COR-L47 (cell line): ENCODE measurements around the gene BAZ1A.

Experiments
- DNase-seq: peaks from one replicate; lab custom pipeline; 2025; lab: John Stamatoyannopoulos, UW

The BAZ1A gene, protein sequence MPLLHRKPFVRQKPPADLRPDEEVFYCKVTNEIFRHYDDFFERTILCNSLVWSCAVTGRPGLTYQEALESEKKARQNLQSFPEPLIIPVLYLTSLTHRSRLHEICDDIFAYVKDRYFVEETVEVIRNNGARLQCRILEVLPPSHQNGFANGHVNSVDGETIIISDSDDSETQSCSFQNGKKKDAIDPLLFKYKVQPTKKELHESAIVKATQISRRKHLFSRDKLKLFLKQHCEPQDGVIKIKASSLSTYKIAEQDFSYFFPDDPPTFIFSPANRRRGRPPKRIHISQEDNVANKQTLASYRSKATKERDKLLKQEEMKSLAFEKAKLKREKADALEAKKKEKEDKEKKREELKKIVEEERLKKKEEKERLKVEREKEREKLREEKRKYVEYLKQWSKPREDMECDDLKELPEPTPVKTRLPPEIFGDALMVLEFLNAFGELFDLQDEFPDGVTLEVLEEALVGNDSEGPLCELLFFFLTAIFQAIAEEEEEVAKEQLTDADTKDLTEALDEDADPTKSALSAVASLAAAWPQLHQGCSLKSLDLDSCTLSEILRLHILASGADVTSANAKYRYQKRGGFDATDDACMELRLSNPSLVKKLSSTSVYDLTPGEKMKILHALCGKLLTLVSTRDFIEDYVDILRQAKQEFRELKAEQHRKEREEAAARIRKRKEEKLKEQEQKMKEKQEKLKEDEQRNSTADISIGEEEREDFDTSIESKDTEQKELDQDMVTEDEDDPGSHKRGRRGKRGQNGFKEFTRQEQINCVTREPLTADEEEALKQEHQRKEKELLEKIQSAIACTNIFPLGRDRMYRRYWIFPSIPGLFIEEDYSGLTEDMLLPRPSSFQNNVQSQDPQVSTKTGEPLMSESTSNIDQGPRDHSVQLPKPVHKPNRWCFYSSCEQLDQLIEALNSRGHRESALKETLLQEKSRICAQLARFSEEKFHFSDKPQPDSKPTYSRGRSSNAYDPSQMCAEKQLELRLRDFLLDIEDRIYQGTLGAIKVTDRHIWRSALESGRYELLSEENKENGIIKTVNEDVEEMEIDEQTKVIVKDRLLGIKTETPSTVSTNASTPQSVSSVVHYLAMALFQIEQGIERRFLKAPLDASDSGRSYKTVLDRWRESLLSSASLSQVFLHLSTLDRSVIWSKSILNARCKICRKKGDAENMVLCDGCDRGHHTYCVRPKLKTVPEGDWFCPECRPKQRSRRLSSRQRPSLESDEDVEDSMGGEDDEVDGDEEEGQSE (N-terminal part only)

GRCh38 chr14:34875031-34875922 lies at the start of gene BAZ1A:
TSS of gene BAZ1A (minus strand) at chr14:34875360. CDS start at chr14:34874604, 756 bp downstream.
- DNase-seq, result peak; percentile 83

DNA sequence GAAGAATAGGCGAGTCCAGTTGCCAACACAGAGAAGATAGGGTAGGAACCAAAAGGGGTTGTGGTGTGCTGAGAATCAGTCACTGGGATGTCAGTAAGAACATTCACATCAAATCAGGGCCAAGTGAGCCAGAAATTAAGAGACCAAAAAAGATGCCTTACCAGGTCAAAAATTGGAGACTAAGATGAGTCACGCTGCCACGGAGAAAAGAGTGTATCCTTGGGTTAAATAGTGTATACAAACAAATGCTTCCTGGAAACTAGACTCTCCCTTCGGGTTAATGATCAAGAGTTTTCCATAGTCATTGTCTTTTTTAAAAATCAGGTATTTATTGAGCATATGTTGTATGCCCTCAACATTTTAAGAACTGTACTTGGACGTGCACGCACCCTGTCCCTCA lies 45.2 kb upstream of the BAZ1A start:
- no peak for DNase-seq

- no peak for DNase-seq
Measured at GRCh38 chr14:34913619-34914018, 38.5 kb upstream of the BAZ1A start.

DNA sequence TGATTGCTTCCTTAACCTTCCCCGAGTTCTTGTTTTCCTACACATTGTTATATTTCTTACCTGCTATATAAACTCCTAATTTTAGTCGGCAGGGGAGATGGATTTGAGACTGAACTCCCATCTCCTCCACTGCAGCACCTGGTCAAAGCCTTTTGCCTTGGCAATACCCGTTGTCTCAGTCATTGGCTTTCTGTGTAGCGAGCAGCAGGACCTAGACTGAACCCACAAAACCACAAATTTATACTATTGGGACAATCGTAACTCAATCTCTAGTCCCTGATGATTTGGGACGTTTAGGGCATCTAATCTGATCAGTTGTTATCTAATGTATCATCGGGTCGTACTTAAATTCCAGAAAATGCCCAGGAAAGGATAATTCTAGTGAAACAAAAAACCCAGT lies 37.8 kb upstream of the BAZ1A start:
- DNase-seq, result no peak

- no peak for DNase-seq
Measured at GRCh38 chr14:34912182-34912581, 37.0 kb upstream of the BAZ1A start.

DNA sequence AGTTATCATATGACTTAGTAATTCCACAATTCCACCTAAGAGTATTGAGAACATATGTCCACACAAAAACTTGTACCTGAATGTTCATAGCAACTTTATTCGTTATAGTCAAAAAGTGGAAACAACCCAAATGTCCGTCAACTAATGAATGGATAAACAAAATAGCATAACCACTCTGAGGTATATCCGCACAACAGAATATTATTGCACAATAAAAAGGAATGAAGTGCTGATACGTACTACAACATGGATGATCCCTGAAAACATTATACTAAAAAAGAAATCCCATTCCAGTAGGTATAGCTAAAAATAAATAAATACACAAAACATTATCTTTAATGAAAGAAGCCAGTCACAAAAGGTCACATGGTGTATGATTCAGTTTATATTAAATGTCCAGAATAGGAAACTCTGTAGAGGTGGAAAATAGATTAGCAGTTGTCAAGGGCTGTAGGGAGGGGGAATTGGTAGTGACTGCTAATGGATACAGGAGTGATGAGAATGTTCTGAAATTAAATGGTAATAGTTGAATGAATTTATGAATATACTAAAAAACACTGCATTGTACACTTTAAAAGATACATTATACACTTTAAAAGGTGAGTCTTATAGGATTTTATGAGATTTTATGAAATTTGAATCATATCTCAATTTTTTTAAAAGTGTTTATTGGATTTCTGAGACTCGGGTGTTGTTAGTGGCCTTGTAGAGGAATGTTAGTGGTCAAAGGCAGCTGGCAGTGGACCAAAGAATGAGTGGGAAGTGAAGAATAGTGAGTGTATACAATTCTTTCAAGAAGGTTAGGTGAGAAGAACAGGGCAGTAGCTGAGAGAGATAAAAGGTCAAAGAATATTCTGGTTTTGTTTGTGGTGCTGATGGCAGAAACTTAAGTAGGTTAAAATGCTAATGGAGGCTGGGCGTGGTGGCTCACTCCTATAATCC lies 36.3 kb upstream of the BAZ1A start:
- no peak for DNase-seq

DNA sequence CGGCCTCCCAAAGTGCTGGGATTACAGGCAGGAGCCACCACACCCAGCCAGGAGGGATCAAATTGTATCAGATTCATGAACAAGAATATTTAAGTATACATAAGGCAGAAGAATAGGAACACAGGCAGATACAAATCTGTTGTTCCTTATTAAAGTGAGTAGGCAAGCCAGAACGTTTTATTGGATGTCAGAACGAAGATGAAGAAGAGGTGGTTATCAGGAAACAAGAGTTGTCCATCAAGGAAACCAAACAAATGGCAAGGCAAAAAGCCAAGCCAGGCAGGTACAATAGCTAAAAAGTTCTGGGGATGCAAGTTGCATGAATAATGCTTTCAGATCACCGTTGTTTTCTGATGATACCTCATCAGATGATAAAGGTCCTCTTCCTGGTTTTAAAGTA lies 31.1 kb upstream of the BAZ1A start:
- no peak for DNase-seq

DNA sequence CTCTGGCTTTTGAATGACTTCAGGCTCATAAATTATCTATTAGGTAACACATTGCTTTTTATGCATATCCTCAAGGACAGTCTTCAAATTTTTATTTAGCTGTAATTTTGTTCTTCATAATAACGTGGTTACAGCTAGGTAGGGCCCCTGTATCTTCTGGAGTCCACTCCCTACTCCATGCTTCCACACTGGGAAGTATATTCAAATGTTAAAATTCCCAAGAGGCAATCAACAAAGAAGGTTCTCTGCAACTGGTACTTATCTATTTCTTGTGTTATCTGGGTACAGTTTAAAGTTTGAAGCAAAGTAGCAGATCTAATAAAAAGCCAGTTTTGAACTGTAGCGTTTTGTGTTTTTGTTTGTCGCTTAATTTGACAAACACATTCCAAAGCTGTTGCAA lies 20.1 kb upstream of the BAZ1A start:
- no peak for DNase-seq

- DNase-seq, result no peak
Measured at GRCh38 chr14:34890937-34891336, 15.8 kb upstream of the BAZ1A start.

- DNase-seq, result no peak
Measured at GRCh38 chr14:34888186-34888585, 13.0 kb upstream of the BAZ1A start.

DNA sequence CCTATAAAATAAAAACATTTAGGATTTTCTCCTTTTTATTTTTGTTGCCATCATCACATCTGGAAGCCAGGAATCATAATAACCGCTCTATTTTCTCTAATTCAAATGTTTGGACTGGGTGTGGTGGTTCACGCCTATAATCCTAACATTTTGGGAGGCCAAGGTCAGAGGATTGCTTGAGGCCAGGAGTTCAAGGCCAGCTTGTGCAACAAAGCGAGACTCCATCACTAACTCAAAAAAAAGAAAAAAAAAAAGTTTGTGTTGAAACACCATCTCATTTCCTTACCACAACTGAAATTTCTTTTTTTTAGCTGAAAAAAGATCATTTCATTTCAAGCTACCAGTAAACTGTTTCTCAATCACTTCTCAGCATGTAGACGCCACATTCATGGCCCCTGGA lies 8.8 kb upstream of the BAZ1A start:
- no peak for DNase-seq

DNA sequence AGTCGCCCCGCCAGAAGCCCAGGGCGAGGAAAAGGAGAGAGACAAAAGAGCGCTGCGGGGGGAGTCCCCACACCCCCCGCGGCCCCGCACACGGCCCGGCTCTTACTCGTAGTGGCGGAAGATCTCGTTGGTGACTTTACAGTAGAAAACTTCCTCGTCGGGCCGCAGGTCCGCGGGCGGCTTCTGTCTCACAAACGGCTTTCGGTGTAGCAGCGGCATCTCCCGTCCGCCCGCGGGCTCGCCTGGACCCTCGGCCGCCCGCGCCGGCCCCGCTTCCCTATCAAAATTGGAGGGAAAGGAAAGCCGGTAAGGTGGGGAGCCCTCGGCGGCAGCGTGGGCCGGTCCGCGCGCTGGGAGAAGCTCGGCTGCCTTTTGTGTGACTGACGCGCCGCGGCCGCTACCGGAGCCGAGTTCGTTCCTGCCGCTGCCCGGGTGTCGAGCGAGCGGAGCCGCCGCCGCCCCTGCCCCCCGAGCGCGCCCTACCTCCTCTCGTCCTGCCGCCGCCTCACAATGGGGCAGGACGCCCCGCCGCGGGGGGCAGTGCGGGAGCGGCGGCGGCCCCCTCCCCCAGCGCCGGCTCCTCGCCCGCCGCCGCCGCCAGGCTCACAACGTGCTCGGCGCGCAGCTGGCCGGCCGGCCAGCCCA lies 652 bp downstream of the BAZ1A start:
- DNase-seq, result peak; percentile 64

DNA sequence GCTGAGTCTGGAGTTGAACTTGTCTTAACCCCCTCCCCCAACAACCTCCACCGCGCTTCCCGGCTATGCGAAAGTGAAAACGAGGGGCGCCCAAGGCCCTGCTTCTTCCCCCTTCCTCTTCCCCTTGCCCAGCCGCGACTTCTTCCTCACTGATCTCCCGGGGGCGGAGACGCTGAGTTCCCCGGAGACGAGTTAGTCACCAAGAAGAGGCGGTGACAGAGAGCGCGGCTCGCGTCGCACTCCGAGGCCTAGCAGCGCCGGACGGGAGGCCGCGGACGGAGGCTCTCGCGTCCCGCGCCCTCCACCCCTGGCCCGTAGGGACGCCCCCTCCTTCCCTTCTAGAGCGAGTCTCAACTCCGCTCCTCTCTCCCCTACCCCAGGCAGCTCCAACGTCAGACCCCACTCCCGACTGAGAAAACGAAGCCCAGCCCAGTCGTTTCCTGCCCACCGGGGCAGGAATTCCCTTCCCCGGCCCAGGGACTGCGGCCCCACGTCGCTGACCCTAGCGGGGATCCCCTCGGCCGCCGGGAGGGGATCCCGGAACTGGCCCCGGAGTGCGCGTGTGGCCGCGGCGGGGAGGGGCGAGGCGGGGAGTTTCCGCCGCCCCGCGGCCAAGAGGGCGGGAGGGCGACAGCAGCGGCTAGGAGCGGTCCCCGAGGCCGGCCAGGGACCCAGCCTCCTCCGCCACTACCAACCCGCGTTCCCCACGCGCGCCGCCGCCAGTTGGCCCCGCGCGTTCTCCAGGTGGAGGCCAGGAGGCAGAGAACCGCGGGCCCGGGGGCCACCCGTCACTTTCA lies 1.4 kb downstream of the BAZ1A start:
- DNase-seq, result peak; percentile 61

DNA sequence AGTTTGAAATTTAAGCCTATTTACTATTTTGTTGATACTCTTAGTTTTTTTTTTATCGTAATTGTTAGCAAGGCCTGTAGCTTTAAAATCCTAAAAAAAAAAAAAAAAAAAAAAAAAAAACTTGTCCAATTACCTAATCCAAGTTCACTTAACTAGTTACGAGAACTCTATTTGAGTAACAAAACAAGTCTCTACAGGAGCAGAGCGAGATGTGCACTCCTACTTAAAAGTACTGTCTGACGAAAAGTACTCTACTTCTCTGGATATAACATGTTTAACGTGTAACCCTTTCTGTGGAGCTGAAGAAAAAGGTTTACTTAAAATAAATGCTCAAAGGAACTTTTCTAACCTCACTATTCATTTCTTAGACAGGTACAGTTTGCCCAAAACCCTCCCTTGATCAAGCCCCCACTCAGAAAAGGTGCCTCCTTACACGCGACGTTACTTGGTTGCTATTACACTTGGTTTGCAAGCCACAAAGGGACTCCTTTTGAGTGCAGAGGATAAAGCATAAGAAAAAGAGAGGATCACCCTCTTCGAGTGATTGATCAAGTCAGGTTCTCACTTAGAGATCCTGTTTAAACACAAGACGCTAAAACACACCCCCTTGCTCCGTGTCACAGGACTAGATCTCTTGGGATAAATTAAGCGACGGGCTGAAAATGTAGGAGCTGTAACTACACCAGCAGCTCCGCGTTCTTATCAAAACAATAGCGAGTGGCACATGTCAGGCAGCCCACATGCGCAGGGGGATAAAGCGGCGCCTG lies 2.2 kb downstream of the BAZ1A start:
- peak; percentile 61 for DNase-seq

GRCh38 chr14:34867199-34867598 lies 8.0 kb downstream of the BAZ1A start:
- DNase-seq, result no peak

GRCh38 chr14:34865889-34866574 lies 9.1 kb downstream of the BAZ1A start:
- no peak for DNase-seq

DNA sequence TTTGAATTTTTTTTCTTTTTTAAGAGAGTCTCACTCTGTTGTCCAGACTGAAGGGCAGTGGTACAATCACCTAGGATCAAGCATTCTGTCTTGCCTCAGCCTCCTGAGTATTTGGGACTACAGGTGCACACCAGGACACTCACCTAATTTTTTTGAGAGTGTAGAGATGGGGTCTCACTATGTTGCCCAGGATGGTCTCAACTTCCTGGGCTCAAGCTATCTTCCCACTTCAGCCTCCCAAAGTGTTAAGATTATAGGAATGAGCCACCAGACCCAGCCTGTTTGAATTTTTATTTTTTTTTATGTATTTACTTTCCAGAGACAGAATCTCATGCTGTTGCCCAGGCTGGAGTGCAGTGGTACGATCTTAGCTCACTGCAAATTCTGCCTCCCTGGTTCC lies 11.3 kb downstream of the BAZ1A start:
- no peak for DNase-seq
